Fibroblast of lung (primary cell): ENCODE measurements around the gene PWP1. TPM values are rescaled to one million over a fixed set of nuclear protein-coding genes. Genes with fewer than 3 reads are reported as not detected.
"Not testable (repeated sequence)": the region's sequence is repeated elsewhere in the genome, so short reads cannot be mapped to it uniquely, and the experiment has no call there.

Source experiments
- DNase-seq, 2 donors: peaks; one replicate each; pipeline versions ENCODE4 v3.0.0 to v3.0.0-alpha.2; 2010; ENCODE audit warnings: low read depth in 2 of 2
- H2AFZ ChIP-seq: 2 replicates; pipeline ENCODE4 v1.5.1; 2012; ENCODE audit warnings: low read length, control low read depth, inconsistent platforms
- H3K27ac ChIP-seq: 2 replicates; pipeline ENCODE4 v1.5.1; 2011; ENCODE audit warnings: low read length, control low read depth; ENCODE audit not compliant: insufficient read depth
- H3K27me3 ChIP-seq: 2 replicates; pipeline ENCODE4 v1.5.1; 2011; ENCODE audit warnings: mild to moderate bottlenecking, low read length; ENCODE audit not compliant: control insufficient read depth, insufficient read depth
- H3K36me3 ChIP-seq: 2 replicates; pipeline ENCODE4 v1.5.1; 2011; ENCODE audit warnings: low read length; ENCODE audit not compliant: control insufficient read depth, insufficient read depth
- H3K4me1 ChIP-seq: 2 replicates; pipeline ENCODE4 v1.5.1; 2011; ENCODE audit warnings: low read length; ENCODE audit not compliant: control insufficient read depth, insufficient read depth; ENCODE audit errors: extremely low read depth
- H3K4me2 ChIP-seq: 2 replicates; pipeline ENCODE4 v1.5.1; 2011; ENCODE audit warnings: low read length, control low read depth; ENCODE audit not compliant: insufficient read depth; ENCODE audit errors: extremely low read depth
- H3K4me3 ChIP-seq, 4 experiments: fragments of 200-600 bp in 1 of 4; sonication (generic) in 1 of 4; replicated peaks in 1 of 4; 2 replicates each; pipeline ENCODE4 v1.5.1; 2011 to 2016; ENCODE audit warnings: low read length in 4 of 4, low read depth in 3 of 4, mild to moderate bottlenecking in 3 of 4, control low read depth in 2 of 4, inconsistent platforms in 1 of 4, mixed read lengths in 1 of 4; ENCODE audit not compliant: insufficient read depth in 1 of 4; ENCODE audit errors: control extremely low read depth in 1 of 4
- H3K79me2 ChIP-seq: 2 replicates; pipeline ENCODE4 v1.5.1; 2012; ENCODE audit warnings: mild to moderate bottlenecking, low read length, inconsistent platforms; ENCODE audit not compliant: control insufficient read depth, insufficient read depth
- H3K9ac ChIP-seq: 2 replicates; pipeline ENCODE4 v1.5.1; 2011; ENCODE audit warnings: mild to moderate bottlenecking, low read length, control low read depth; ENCODE audit not compliant: insufficient read depth
- H3K9me3 ChIP-seq: 2 replicates; pipeline ENCODE4 v1.5.1; 2012; ENCODE audit warnings: low read depth, low read length; ENCODE audit not compliant: control insufficient read depth, insufficient read depth
- H4K20me1 ChIP-seq: 2 replicates; pipeline ENCODE4 v1.5.1; 2011; ENCODE audit warnings: low read length; ENCODE audit not compliant: control insufficient read depth, insufficient read depth; ENCODE audit errors: extremely low read depth
- CTCF ChIP-seq, 2 donors: IDR thresholded peaks in 1 of 2; conservative IDR thresholded peaks in 1 of 2; 1 replicate in 1 of 2; 2 replicates in 1 of 2; pipeline ENCODE4 v1.5.1; 2011 to 2012; ENCODE audit warnings: low read length in 2 of 2, control low read depth in 1 of 2, inconsistent platforms in 1 of 2, low read depth in 1 of 2, mild to moderate bottlenecking in 1 of 2
- EZH2 ChIP-seq: IDR thresholded peaks from 2 replicates; pipeline ENCODE4 v1.5.1; 2012; ENCODE audit warnings: low read length, control low read depth, mild to moderate bottlenecking; ENCODE audit errors: missing control alignments
- polyA plus RNA-seq, 2 donors: library from polyadenylated mRNA; depleted of rRNA in 1 of 2; stranded (reverse) in 1 of 2; unstranded in 1 of 2; fragments of >200 nt; gene quantifications; 2 replicates each; pipeline ENCODE4 v1.2.1, GENCODE V29; 2011 to 2012; ENCODE audit warnings: missing spikeins in 1 of 2
- total RNA-seq: library from RNA; depleted of rRNA; stranded (reverse); fragments of >200 nt; gene quantifications from 2 replicates; pipeline ENCODE4 v1.2.1, GENCODE V29; 2014

PWP1 gene
- total and polyA plus RNA-seq, 2 donors (not counting 1 experiment from before 2014, with no cell fraction given): 42.3 to 218 TPM

GRCh38 chr12:107715780-107716179 is 30.2 kb downstream of the PWP1 start:
- H3K27me3 ChIP-seq: no peaks in the 10 kb centered on the region
- no peaks in the 10 kb centered on the region for H3K9me3 ChIP-seq
- H4K20me1 ChIP-seq: no peaks in the 10 kb centered on the region
- TF ChIP-seq CTCF (conservative IDR thresholded peaks at IDR 0.05 in 1 of 2, IDR thresholded peaks at IDR 0.05 in 1 of 2; ENCODE audit: low read depth in 1 of 2, low read length in 2 of 2) (no peak), EZH2 (no peak)
- no peak overlapping the region for H3K27ac ChIP-seq
- H3K36me3 ChIP-seq: peaks cover 3% of the 10 kb centered on the region
- no peaks in the 10 kb centered on the region for H3K79me2 ChIP-seq
- no peaks in the 10 kb centered on the region for H3K4me1 ChIP-seq
- no peak overlapping the region for H2AFZ ChIP-seq
- H3K4me3 ChIP-seq: no peak overlapping the region
- no peak for DNase-seq
- no peak overlapping the region for H3K9ac ChIP-seq
- H3K4me2 ChIP-seq: no peak overlapping the region

GRCh38 chr12:107718606-107719005 is 33.0 kb downstream of the PWP1 start:
- H3K27me3 ChIP-seq: no peaks in the 10 kb centered on the region
- no peak overlapping the region for H3K27ac ChIP-seq
- TF ChIP-seq CTCF (conservative IDR thresholded peaks at IDR 0.05 in 1 of 2, IDR thresholded peaks at IDR 0.05 in 1 of 2; ENCODE audit: low read depth in 1 of 2, low read length in 2 of 2) (no peak), EZH2 (no peak)
- H3K9ac ChIP-seq: no peak overlapping the region
- DNase-seq: no peak
- no peaks in the 10 kb centered on the region for H3K9me3 ChIP-seq
- H4K20me1 ChIP-seq: no peaks in the 10 kb centered on the region
- no peak overlapping the region for H3K4me2 ChIP-seq
- H3K4me1 ChIP-seq: no peaks in the 10 kb centered on the region
- no peak overlapping the region for H2AFZ ChIP-seq
- no peaks in the 10 kb centered on the region for H3K36me3 ChIP-seq
- H3K4me3 ChIP-seq: no peak overlapping the region
- no peaks in the 10 kb centered on the region for H3K79me2 ChIP-seq

GRCh38 chr12:107727327-107727726 is 41.7 kb downstream of the PWP1 start:
- not testable (repeated sequence) for H3K36me3 ChIP-seq, H4K20me1 ChIP-seq, H3K9me3 ChIP-seq, H2AFZ ChIP-seq, H3K4me3 ChIP-seq, H3K4me1 ChIP-seq, H3K79me2 ChIP-seq, H3K27ac ChIP-seq, H3K9ac ChIP-seq, DNase-seq, H3K27me3 ChIP-seq, H3K4me2 ChIP-seq

- not testable (repeated sequence) for H3K4me1 ChIP-seq, DNase-seq, H3K27me3 ChIP-seq, H3K9ac ChIP-seq, H3K9me3 ChIP-seq, H3K27ac ChIP-seq, H3K79me2 ChIP-seq, H4K20me1 ChIP-seq, H3K4me2 ChIP-seq, H3K36me3 ChIP-seq, H3K4me3 ChIP-seq, H2AFZ ChIP-seq
Observed at GRCh38 chr12:107727742-107728141, 42.1 kb downstream of the PWP1 start.
